GM12874 (cell line): ENCODE data around the gene THRSP.

Experiments
- CTCF ChIP-seq: IDR thresholded peaks from 2 replicates; pipeline ENCODE4 v1.5.1; 2011; ENCODE audit warnings: low read depth, mild to moderate bottlenecking, control low read depth, low read length, moderate library complexity; ENCODE audit not compliant: insufficient read depth

Gene THRSP

GRCh38 chr11:78063440-78064181 lies at the start of gene THRSP:
Gene THRSP, plus strand, starts transcription at chr11:78063861. Its CDS starts 21 bp downstream, at chr11:78063882.
- TF ChIP-seq CTCF = no peak

DNA sequence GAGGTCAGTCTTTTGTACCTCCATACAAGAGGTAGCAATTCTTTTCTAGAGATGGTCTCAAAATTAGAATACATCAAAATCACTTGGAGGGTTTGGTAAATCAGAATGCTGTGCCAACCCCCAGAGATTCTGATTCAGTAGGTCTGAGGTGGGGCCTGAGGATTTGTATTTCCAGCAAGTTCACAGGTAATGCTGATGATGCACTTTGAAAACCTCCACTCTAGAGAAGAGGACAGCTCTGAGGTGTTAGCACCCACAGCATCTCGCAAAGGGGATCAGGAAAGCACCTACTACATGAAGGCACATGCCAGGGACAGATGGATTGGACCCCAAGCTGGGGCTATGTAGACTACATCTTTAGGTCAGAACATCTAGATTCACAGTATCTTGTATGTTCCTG lies 47.8 kb upstream of the THRSP start:
- no peak for TF ChIP-seq CTCF

GRCh38 chr11:78019808-78020207 lies 43.9 kb upstream of the THRSP start:
- no peak for TF ChIP-seq CTCF

DNA sequence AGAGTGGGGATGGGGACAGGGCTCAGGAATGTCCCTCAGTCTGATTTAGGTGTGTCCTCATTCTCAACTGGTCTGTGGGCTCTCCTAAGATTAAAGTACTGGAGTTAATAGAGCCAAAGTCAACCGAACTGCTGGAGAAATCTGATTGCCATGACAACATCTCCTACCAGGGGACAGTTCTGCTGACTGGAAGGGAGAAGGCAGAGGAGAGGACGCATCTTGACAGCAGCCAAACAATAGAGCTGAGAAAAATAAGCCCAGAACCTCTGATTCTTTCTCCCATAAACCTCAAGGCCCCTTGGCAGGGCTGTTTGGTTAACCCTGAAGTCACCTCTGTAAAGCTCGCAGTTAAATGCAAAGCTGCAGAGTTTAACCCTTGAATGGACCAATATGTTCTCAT lies 43.4 kb upstream of the THRSP start:
- TF ChIP-seq CTCF = no peak

DNA sequence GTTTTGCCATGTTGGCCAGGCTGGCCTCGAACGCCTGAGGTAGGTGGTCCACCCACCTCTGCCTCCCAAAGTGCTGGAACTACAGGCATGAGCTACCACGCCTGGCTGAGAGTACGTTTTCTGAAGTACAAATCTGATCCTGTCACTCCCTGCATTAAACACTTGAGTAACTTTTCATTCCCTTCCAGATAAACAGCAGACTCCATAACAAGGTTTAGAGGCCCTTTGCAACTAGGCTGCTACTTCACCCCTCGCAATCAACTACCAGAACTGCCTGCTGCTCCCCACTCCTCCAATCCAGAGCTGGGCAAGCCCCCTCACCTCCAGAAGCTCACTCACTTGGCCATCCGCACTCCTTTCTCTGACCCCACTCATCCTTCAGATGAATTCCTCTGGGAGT lies 42.0 kb upstream of the THRSP start:
- no peak for TF ChIP-seq CTCF

DNA sequence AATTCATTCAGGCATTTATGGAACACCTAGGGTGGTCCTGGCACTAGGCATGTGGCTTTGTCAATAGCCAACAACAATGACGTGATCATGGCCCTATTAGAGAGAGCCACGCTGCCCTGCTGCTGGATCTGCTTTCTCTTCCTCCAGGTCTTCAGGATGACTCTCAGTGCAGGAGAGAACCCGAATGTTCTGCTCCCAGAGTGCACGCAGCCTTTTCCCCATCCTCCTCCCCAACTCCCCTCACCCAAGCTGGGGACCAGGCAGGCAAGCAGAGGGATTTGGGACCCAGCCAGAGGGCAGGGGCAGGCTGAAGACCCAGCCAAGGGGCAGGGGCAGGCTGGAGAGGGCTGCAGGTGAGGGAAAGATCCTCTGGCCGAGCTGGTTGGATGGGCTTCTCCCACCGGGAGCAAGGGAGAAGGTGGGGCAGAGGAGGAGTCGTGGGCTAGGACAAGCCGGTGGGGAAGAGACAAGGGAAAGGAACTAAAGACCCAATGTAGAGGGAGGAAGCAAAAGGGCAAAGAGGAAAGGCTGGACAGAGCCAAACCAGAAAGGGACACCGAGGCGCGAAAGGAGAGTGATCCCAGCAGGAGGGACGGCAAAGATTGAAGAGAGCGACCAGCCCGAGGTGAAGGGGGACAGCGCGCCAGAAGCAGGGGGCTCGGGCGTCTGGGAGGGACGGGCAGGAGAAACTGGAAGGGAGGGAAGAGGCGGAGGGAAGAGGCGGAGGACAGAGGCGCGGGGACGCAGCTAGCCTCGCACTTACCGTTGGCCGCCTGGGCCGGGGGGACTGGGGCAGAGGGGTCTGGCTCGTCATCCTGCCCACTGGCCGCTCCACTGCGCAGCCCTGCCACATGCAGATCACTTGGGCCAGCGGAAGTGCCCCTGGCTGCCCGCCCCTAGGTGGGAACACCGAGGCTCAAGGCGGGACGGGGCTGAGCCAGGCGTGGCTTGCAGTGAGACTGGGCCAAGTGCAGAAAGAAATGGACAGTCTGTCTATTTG lies 41.0 kb upstream of the THRSP start, which contains the start of gene KCTD14:
KCTD14 (minus strand) TSS at position 880 of the 1,000 bp plus-strand sequence; CDS start at position 853, 27 bp downstream.
- TF ChIP-seq CTCF = no peak

DNA sequence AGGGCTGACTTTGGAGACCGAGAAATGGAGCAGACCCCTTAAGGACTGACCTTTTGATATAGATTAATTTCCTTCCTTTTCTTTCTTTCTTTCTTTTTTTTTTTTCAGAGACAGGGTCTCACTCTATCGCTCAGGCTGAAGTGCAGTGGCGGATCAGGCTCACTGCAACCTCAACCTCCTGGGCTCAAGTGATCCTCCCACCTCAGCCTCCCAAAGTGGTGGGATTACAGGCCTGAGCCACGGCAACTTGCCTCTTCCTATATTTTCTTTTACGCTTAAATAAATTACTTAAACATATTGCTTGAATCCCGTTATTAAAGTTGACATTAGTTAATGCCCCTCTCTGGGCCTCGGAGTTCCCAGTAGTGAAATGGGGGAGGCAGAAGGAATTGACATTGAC lies 40.2 kb upstream of the THRSP start:
- no peak for TF ChIP-seq CTCF
